Kidney capillary endothelial cell (primary cell): ENCODE measurements around the gene SSBP4.

Source experiments
- DNase-seq: peaks from one replicate; pipeline ENCODE4 v3.0.0-alpha.2; 2018; ENCODE audit warnings: low spot score

The SSBP4 gene

GRCh38 chr19:18445262-18445948 is 26.2 kb downstream of the SSBP4 start:
- no peak for DNase-seq

DNA sequence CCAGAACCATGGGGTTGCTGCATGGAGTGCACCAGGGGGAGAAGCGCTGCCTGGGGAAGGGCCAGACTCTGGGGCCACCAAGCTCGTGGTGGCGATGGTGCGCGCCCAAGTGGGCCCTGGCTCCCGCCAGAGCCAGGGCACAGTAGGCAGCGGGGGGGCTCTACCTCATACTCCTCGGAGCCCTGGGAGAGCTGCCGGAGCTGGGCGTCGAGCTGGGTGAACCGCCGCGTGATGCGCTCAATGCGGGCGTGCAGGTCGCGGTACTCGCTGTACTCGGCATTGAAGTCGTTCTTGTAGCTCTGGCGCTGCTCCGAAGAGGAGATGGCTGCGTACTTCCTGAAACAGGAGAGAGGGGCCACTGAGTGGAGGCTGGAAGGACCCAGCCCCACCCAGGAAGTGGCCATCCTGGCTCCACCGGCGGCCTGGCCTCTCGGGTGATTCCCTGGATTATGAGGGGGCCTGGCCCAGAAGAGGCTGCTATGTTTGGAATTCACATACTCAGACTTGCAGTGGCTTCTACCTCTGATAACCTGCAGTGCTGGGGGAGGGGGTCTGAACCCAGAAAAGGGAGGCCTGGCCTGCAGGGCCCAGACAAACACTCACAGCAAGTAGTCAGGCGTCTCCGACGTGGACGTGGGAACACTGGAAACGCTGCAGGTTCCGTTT is 27.1 kb downstream of the SSBP4 start:
- DNase-seq, result no peak

DNA sequence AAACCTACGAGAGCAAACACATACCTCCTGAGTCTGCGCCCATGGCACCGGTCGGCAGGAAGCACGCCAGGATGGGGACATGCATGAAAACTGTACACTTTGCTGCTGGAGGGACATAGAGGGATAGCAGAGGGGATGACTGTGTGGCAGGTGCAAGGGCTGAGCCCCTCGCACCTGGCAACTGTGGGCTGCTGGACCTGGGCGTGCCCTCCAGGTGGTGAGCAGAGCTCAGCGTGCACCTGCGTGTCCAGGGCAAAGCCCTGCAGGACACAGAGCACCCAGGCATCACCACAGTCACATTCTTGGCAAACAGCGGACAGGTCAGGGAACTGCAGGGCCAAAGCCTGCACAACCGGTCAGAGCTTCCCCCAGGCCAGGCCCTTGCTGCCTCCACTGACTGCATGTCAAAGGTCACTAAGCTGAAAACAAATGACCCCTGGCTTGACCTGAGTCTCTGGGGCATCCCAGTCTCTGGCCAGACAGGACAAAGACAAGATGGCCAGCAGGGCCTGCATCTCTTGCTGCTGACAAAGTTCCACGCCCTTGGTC is 27.7 kb downstream of the SSBP4 start:
- no peak for DNase-seq

DNA sequence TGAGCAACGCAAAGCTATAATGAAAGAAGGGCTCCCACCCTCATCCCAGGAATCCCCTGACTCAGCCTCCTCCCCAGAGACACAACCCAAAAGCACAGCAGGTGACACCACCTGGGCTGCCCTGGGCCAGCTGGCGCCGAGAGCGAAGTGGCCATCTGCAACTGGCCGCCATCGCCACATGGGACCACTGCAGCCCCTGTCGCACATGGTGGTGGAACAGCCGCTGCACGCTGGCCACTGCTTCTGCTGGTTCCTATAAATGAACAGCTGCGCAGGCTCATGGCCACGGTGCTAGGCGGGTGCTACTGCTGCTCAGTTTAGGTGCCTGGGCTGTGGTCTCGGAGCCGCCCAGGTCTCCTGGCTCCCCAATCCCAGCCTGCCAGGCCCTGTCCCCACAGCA is 30.4 kb downstream of the SSBP4 start:
- no peak for DNase-seq

GRCh38 chr19:18450021-18450930 is 31.1 kb downstream of the SSBP4 start:
- no peak for DNase-seq

- peak; percentile 60 for DNase-seq
These were observed 32.0 kb downstream of the SSBP4 start for GRCh38 chr19:18450931-18451836.

DNA sequence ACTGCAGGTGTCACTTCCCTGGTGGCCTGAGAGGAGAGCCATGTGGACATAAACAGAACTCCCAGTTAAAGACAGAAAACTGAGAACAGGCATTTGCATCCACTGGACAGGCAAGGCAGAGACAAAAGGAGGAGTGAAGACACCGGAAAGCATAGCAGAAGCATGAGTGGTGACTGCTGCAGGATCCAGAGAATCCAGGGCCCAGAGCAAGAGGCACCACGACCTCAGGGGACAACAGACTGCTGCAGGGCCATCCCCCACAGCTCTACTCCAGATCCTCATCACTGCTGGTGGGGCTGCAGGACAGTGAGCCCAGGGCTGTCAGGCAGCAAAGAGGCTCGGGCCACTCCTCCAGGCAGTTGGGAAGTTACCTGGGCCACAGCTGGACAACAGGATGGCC is 33.2 kb downstream of the SSBP4 start:
- no peak for DNase-seq

DNA sequence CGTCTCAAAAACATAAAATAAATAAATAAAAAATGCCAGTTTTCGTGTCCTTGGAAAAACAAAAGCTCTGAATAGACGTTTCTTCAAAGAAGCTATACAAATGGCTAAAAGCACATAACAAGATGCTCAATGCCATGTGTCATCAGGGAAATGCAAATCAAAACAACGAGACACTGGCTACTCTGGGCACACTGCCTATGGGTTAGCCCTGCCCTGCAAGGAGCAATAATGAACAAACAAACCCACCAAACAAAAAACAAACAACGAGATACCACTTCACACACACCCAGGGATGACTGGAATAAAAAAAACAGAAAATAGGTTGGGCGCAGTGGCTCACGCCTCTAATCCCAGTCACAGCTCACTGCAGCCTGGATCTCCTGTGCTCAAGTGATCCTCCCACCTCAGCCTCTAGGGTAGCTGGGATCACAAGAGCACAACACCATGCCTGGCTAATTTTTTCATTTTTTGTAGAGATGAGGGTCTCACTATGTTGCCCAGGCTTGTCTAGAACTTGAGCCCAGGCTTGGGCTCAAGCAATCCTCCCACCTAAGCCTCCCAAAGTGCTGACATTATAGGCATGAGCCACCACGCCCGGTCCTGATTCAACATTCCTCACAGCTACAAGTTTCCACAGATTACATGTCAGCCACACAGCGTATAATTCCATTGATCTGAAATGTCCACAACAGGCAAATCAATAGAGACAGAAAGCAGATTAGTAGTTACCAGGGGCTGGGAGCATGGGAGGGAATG is 34.2 kb downstream of the SSBP4 start:
- DNase-seq, result no peak

- DNase-seq, result no peak
These were observed 37.1 kb downstream of the SSBP4 start for GRCh38 chr19:18456279-18456678.

- DNase-seq, result no peak
These were observed 37.8 kb downstream of the SSBP4 start for GRCh38 chr19:18456974-18457373.

GRCh38 chr19:18457483-18458331 is 38.5 kb downstream of the SSBP4 start:
- no peak for DNase-seq

- no peak for DNase-seq
These were observed 41.7 kb downstream of the SSBP4 start for GRCh38 chr19:18460900-18461299.

- DNase-seq, result no peak
These were observed 42.3 kb downstream of the SSBP4 start for GRCh38 chr19:18461471-18461870.

DNA sequence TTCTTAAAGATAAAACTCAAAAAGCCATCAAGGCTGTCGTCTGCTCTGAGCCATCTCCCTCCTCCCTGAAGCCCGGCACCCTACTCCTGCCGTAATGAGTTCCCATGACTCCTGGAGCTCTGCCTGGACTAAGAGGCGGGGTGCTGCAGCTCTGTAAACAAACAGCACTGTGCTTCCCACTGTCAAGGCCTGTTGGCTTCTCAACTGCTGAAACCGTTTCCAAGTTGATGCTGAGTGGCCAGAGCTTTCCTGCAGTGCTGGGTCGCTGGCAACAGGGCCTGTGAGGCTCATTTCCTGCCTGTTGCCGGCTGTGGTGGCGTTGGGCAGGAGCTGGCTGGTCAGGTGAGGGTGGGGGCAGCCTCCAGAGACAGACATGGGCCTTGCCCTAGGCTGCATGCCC is 45.4 kb downstream of the SSBP4 start:
- DNase-seq, result no peak

GRCh38 chr19:18465214-18465963 is 46.2 kb downstream of the SSBP4 start:
- DNase-seq, result no peak

DNA sequence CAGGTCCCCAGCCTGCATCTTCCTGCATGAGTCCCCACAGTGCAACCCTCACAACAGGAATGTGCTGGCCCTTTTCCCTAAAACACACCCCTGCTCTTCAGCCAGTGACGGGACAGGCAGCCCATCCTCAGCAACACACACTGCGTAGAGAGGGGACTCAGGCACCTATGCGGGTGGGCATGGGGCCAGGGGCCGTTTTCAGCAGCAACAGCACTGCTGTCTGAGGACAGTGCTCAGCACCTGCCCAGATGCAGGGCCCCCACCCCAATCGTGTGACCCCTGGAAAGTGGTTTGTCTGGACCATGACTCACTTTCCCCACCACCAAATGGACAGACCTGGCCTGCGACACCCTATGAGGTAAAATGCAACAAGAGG is 46.8 kb downstream of the SSBP4 start:
- no peak for DNase-seq

DNA sequence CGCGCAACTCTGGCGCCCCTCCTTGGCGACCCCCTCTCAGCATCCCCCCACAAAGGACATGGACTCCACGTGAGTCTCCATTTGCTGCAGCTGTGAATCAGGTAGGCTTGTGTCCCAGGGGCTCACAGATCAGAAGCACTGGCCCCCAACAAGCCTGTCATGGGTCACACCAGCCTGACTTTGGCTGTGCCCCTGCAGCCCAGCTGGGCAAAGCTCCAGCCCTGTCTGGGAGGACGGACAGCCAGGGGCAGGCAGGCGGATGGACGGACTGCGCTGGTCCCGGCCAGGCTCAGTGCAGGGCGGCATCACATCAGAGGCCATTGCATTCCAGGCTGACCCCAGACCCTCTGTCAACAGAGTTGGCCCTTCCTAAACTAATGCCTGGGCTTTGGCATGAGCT is 47.2 kb downstream of the SSBP4 start:
- DNase-seq, result no peak

GRCh38 chr19:18467978-18468377 is 48.8 kb downstream of the SSBP4 start:
- no peak for DNase-seq

- no peak for DNase-seq
These were observed 49.3 kb downstream of the SSBP4 start for GRCh38 chr19:18468517-18468916.
